ENCODE data around the gene PEAK1. TPM values are rescaled to one million over a fixed set of nuclear protein-coding genes. Genes with fewer than 3 reads are reported as not detected.

PEAK1 gene
- total RNA-seq, 1 donor from 2014 or later = 32.3 TPM

DNA sequence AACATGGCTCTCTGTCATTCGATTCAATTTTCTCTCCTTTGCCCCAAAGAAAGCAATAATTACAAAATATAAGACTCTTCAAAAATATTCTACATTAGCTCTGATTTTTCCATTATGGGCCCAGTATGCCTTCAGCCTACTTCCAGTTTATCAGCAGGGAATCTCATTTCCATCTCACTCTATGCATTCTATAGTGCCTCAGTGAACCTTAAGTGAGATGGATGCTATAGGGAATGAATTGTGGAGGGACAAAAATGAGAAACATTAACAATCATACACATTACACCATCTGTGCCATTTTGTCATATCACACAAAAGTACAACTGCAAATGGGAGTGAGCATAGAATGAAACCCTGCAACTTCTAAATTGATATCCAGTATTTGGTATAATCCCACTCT lies 298.3 kb downstream of the PEAK1 start:
- Mint-ChIP-seq H3K27me3 (no peaks in the 10 kb centered on the region), H3K9me3 (ENCODE audit: low read depth) (no peaks in the 10 kb centered on the region), H3K4me1 (ENCODE audit: low read depth) (no peaks in the 10 kb centered on the region), H3K27ac (no peak overlapping the region), H3K4me3 (ENCODE audit: low read depth) (no peak overlapping the region), H3K36me3 (ENCODE audit: insufficient read depth) (no peaks in the 10 kb centered on the region)
- DNase-seq (ENCODE audit: low spot score, unreplicated experiment) = no peak
- TF ChIP-seq, protein P1, sequence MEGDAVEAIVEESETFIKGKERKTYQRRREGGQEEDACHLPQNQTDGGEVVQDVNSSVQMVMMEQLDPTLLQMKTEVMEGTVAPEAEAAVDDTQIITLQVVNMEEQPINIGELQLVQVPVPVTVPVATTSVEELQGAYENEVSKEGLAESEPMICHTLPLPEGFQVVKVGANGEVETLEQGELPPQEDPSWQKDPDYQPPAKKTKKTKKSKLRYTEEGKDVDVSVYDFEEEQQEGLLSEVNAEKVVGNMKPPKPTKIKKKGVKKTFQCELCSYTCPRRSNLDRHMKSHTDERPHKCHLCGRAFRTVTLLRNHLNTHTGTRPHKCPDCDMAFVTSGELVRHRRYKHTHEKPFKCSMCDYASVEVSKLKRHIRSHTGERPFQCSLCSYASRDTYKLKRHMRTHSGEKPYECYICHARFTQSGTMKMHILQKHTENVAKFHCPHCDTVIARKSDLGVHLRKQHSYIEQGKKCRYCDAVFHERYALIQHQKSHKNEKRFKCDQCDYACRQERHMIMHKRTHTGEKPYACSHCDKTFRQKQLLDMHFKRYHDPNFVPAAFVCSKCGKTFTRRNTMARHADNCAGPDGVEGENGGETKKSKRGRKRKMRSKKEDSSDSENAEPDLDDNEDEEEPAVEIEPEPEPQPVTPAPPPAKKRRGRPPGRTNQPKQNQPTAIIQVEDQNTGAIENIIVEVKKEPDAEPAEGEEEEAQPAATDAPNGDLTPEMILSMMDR (IDR thresholded peaks at IDR 0.05; ENCODE audit: unreplicated experiment) = no peak

DNA sequence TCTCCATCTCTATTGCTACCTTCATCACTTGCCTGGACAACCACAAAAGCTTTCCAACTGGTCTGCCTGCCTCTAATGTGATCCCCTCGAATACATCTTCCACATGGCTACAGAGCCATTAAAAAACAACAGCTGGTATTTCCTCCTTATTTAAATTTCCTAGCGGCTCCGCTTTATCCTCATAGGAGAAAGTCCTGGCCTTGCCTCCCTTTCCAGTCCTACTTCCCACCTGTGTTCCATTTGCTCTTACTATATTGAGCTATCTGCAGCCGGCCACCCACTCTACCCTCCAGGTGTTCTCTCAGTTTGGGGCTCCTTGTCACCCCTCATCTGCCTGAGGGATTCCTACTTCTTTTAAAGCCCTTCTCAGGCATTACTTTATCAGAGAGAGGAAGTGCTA lies 299.3 kb downstream of the PEAK1 start:
- Mint-ChIP-seq H3K4me1 (ENCODE audit: low read depth) (no peaks in the 10 kb centered on the region), H3K36me3 (ENCODE audit: insufficient read depth) (no peaks in the 10 kb centered on the region), H3K27me3 (no peaks in the 10 kb centered on the region), H3K4me3 (ENCODE audit: low read depth) (no peak overlapping the region), H3K27ac (no peak overlapping the region), H3K9me3 (ENCODE audit: low read depth) (no peaks in the 10 kb centered on the region)
- DNase-seq (ENCODE audit: low spot score, unreplicated experiment) = no peak
- TF ChIP-seq, protein P1 (IDR thresholded peaks at IDR 0.05; ENCODE audit: unreplicated experiment) = no peak

DNA sequence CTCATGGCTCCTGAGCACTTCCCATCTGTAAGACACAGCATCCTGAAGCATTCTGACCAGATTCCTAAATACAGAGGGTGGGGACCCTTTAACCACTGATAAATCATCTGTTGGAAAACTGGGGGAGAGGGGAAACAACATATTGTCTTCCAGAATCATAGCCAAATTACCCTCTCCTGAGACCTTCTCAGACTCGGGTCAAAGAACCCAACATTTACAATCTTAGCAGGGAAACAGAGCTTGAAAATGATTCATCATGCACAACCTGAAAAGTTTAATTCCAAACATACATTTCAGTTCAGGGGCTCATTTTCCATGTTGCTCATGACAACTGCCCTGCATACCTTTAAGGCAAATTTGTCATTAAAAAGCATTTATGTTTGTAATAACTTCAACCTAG lies 300.5 kb downstream of the PEAK1 start:
- TF ChIP-seq, protein P1 (IDR thresholded peaks at IDR 0.05; ENCODE audit: unreplicated experiment) = no peak
- Mint-ChIP-seq H3K4me3 (ENCODE audit: low read depth) (no peak overlapping the region), H3K9me3 (ENCODE audit: low read depth) (no peaks in the 10 kb centered on the region), H3K36me3 (ENCODE audit: insufficient read depth) (no peaks in the 10 kb centered on the region), H3K27ac (no peak overlapping the region), H3K4me1 (ENCODE audit: low read depth) (no peaks in the 10 kb centered on the region), H3K27me3 (no peaks in the 10 kb centered on the region)
- DNase-seq (ENCODE audit: low spot score, unreplicated experiment) = no peak

DNA sequence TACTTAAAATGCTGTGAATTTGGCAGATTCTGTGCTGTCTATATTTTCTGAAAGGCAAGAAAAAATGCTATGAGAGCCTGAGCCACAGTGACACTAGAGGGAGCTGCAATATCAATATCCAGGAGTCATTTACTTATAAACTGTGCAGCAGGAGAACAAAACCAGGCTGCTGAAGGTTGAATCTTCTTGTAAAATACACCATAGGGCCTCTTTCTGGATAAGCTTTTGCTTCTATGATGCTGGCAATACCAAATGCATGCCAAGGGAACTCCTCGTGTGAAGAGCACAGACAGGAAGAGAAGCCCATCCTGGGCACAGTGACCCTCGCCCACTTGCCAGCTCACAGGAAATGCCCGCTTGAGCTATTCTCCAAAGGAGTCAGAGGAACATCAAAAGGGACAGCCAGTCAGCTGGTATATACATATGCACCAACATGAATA lies 301.0 kb downstream of the PEAK1 start:
- Mint-ChIP-seq H3K27me3 (no peaks in the 10 kb centered on the region), H3K36me3 (ENCODE audit: insufficient read depth) (peaks cover under 1% of the 10 kb centered on the region), H3K4me3 (ENCODE audit: low read depth) (no peak overlapping the region), H3K4me1 (ENCODE audit: low read depth) (no peaks in the 10 kb centered on the region), H3K27ac (no peak overlapping the region), H3K9me3 (ENCODE audit: low read depth) (no peaks in the 10 kb centered on the region)
- TF ChIP-seq, protein P1 (IDR thresholded peaks at IDR 0.05; ENCODE audit: unreplicated experiment) = peak; percentile 87
- no peak for DNase-seq (ENCODE audit: low spot score, unreplicated experiment)

DNA sequence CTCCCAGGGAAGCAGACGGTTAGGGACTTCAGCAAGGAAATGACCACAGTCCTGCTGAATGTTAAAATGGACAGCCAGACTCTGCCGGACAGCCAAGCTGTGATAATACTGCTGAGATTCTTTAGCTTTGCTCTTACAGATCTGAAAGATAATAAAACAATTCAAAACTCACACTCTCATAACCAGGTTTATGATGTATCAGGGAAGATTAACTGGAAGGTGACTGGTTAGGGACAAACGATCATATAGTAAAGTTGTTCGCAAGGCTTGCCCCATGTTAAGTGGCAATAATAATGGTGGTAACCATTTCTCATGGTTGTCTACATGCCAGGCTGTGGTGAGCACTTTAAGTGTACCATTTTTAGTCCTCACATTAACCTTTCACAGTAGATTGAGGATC lies 304.7 kb downstream of the PEAK1 start:
- H3K27me3 Mint-ChIP-seq = no peaks in the 10 kb centered on the region
- H3K4me1 Mint-ChIP-seq (ENCODE audit: low read depth) = no peaks in the 10 kb centered on the region
- peaks cover 3% of the 10 kb centered on the region for H3K36me3 Mint-ChIP-seq (ENCODE audit: insufficient read depth)
- DNase-seq (ENCODE audit: low spot score, unreplicated experiment) = no peak
- H3K4me3 Mint-ChIP-seq (ENCODE audit: low read depth) = no peak overlapping the region
- no peak overlapping the region for H3K27ac Mint-ChIP-seq
- no peaks in the 10 kb centered on the region for H3K9me3 Mint-ChIP-seq (ENCODE audit: low read depth)
- TF ChIP-seq, protein P1 (IDR thresholded peaks at IDR 0.05; ENCODE audit: unreplicated experiment) = no peak

Data from progenitor cell of endocrine pancreas (in vitro differentiated cells).